ENCODE results near the gene ALK.
A peak's percentile ranks its signal among the peaks of the same experiment; 100 is the strongest.

Gene ALK

DNA sequence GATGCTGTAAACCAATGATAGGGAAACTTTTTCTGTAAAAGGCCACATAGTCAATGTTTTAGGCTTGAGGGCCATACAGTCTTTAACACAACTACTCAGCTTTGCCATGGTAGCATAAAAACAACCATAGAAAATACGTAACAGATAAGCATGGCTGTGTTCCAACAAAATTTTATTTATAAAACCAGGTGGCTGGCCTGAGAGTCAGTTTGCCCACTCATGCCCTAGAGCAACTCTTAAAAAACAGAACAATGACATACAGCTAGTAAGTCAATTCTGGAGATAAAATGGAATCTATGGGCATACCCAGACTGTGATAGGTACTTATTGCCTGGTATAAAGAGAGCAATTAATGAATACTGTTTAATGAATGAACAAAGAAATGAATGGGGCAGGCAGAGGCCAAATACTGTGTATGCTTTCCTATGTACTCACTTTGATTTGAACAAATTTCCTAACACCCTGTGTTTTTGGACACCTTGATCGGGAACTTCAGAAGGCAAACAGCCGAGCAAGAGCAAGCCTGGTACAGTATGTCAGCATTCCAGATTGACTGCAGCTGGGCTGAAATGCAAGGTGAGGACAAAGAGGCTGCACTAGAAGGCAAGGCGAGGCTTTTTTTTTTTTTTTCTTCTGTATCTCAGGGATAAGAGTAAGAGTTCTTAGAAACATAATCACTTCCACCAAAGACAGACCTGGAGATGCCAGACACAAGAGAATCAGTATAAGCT is 490.8 kb downstream of the ALK start:
- DNase-seq (ENCODE audit: low read depth) = no peak
- no peak overlapping the region for H3K4me3 ChIP-seq (ENCODE audit: low read depth, low read length)
- TF ChIP-seq CTCF (IDR thresholded peaks at IDR 0.05; ENCODE audit: insufficient read depth, low read depth, low read length, missing control alignments) = no peak

GRCh38 chr2:29426354-29426753 is 495.0 kb downstream of the ALK start:
- no peak for DNase-seq (ENCODE audit: low read depth)
- no peak for TF ChIP-seq CTCF (IDR thresholded peaks at IDR 0.05; ENCODE audit: insufficient read depth, low read depth, low read length, missing control alignments)
- no peak overlapping the region for H3K4me3 ChIP-seq (ENCODE audit: low read depth, low read length)

DNA sequence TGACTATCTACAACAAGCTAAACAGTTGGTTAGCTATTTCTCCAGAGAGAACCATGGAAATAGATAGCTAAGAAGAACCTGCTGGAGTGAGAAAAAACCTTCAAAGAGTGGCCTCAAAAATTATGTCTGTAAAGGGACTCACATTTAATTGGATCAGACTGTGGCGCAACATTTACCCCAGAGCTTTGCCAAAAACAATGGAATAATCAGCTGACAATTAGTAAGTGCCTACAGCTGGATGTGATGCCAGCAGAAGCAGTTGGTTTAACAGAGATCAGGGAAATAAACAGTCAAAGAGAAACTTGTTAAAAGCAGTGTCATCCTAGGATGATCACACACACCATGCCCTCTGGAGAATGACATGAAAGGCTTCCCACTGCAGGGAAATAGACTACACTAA is 495.5 kb downstream of the ALK start:
- TF ChIP-seq CTCF (IDR thresholded peaks at IDR 0.05; ENCODE audit: insufficient read depth, low read depth, low read length, missing control alignments) = no peak
- H3K4me3 ChIP-seq (ENCODE audit: low read depth, low read length) = no peak overlapping the region
- no peak for DNase-seq (ENCODE audit: low read depth)

- H3K4me3 ChIP-seq (ENCODE audit: low read depth, low read length) = no peak overlapping the region
- DNase-seq (ENCODE audit: low read depth) = peak; percentile 55
- TF ChIP-seq CTCF (IDR thresholded peaks at IDR 0.05; ENCODE audit: insufficient read depth, low read depth, low read length, missing control alignments) = no peak
Observed at GRCh38 chr2:29423061-29423666, 498.2 kb downstream of the ALK start.

DNA sequence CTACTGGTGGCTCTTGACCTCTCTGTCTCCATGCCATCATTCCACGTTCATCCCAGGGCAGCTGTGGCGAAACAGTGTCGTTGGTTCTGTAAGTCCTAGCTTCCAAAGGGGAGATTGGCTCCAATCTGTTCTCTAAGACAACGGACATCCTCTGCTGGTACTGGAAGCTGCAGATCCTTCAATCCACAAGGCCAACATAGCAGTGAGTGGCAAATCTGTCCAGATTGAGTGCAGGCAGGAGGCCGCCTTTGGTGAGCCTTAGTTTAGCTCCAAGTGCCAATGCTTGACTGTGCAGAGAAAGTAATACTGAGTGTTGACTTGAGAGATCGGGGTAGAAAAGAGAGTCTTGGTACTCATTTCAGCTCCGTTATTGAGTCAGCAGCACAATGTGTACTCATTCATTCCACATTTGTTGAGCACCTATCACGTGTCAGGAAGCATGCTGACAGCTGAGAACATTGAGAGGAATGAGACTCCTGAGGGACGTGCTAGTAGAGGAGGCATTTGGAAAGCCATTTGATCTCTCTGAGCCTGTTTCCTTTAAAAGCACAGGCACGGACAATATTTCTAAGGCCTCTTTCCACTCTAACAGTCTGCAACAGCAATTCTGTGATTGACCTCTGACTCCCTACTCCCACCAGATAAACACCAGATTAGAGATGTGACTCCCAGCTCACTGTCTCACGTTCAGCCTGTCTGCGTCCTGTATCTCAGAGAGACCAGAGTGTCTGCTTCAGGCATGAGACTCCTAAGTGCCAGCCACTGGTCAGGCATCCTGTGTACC is 500.2 kb downstream of the ALK start:
- H3K4me3 ChIP-seq (ENCODE audit: low read depth, low read length) = no peak overlapping the region
- no peak for TF ChIP-seq CTCF (IDR thresholded peaks at IDR 0.05; ENCODE audit: insufficient read depth, low read depth, low read length, missing control alignments)
- peak; percentile 15 for DNase-seq (ENCODE audit: low read depth)

- no peak for DNase-seq (ENCODE audit: low read depth)
- no peak for TF ChIP-seq CTCF (IDR thresholded peaks at IDR 0.05; ENCODE audit: insufficient read depth, low read depth, low read length, missing control alignments)
Observed at GRCh38 chr2:29420464-29420863, 500.9 kb downstream of the ALK start.

More at GRCh38 chr2:29420464-29420863, 500.9 kb downstream of the ALK start:
- H3K4me3 ChIP-seq (ENCODE audit: low read depth, low read length) = no peak overlapping the region

Measured in GM12865 (cell line).